Measurements from ENCODE around the gene AKTIP.

AKTIP gene

DNA sequence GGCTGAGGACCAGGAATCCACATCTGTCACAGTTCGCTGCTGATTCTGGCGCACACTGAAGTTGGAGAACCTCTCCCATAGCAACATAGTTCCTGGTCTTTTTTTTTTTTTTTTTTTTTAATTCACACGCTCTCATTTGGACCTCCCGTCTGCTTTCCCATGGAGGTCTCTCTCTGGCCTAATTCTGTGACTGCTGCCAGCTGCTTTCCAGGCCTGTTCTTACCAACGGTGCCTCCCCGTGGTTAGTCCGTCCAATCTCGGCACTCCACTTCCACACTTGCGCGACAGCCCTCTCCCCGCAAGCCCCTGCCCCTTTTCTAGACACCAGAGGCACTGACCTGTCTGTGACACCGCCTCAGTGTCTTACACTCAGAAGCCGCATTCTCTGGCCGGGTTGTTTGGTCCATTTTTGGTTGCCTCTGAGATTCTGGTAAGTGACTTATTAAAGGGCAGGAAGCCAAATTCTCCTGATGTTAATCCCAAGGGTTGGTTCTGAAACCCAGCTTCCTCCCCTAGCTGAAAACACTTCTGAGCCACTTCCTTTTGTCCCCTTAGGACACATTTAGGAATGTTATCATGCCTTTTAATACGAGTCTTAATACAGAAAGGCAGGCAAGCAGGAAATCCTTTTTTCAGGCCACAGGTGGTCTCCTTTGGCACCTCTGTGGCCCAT lies 1.1 kb upstream of the AKTIP start:
- no peak for TF ChIP-seq SIN3A (IDR thresholded peaks at IDR 0.05; ENCODE audit: borderline replicate concordance, insufficient read depth, low read length)
- TF ChIP-seq FOXP2 (optimal IDR thresholded peaks at IDR 0.05; ENCODE audit: borderline replicate concordance, extremely low read depth, extremely low read length, insufficient read depth): no peak
- no peak for TF ChIP-seq POLR2AphosphoS5 (IDR thresholded peaks at IDR 0.05; ENCODE audit: low read depth, low read length)
- TF ChIP-seq, protein P1, sequence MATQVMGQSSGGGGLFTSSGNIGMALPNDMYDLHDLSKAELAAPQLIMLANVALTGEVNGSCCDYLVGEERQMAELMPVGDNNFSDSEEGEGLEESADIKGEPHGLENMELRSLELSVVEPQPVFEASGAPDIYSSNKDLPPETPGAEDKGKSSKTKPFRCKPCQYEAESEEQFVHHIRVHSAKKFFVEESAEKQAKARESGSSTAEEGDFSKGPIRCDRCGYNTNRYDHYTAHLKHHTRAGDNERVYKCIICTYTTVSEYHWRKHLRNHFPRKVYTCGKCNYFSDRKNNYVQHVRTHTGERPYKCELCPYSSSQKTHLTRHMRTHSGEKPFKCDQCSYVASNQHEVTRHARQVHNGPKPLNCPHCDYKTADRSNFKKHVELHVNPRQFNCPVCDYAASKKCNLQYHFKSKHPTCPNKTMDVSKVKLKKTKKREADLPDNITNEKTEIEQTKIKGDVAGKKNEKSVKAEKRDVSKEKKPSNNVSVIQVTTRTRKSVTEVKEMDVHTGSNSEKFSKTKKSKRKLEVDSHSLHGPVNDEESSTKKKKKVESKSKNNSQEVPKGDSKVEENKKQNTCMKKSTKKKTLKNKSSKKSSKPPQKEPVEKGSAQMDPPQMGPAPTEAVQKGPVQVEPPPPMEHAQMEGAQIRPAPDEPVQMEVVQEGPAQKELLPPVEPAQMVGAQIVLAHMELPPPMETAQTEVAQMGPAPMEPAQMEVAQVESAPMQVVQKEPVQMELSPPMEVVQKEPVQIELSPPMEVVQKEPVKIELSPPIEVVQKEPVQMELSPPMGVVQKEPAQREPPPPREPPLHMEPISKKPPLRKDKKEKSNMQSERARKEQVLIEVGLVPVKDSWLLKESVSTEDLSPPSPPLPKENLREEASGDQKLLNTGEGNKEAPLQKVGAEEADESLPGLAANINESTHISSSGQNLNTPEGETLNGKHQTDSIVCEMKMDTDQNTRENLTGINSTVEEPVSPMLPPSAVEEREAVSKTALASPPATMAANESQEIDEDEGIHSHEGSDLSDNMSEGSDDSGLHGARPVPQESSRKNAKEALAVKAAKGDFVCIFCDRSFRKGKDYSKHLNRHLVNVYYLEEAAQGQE (IDR thresholded peaks at IDR 0.05; ENCODE audit: insufficient read depth in 1 of 2, low read depth in 2 of 2, low read length in 2 of 2): no peak

DNA sequence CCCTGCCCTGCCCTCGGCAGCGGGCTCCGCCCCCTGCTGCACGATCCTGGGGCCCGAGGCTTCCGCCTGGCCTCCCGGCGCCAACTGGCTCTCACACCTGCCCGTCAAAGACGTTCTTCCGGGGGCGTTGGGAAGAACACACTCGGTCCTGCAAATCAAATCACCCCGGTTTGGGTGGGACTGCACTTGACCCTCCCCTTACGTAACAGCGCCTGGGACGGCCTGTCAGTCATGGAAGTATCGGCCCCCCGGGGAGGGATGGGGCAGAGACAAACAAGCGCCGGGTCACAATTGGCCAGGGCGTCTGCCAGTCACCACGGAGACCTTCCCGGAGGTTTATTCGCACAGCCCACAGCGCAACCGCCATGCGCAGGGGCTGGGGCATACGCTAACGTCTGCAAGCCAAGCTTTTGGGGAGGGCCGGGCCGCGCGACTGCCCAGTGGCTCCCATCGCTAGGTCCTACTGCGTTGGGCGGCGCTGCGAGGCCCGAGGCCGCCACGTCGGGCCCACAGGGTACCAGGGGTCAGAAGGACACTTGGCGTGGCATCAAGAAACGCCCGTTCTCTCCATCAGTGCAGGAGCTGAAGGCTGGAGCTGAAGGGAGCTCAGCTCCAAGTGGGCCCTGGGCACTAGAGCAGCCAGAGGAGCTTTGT lies 388 bp upstream of the AKTIP start:
- TF ChIP-seq POLR2AphosphoS5 (IDR thresholded peaks at IDR 0.05; ENCODE audit: low read depth, low read length): peak; percentile 74
- no peak for TF ChIP-seq SIN3A (IDR thresholded peaks at IDR 0.05; ENCODE audit: borderline replicate concordance, insufficient read depth, low read length)
- TF ChIP-seq FOXP2 (optimal IDR thresholded peaks at IDR 0.05; ENCODE audit: borderline replicate concordance, extremely low read depth, extremely low read length, insufficient read depth): peak; percentile 48
- TF ChIP-seq TAF1 (IDR thresholded peaks at IDR 0.05; ENCODE audit: borderline replicate concordance, insufficient read depth, low read length): peak; percentile 54; the same call in 1 of the 2 replicates

DNA sequence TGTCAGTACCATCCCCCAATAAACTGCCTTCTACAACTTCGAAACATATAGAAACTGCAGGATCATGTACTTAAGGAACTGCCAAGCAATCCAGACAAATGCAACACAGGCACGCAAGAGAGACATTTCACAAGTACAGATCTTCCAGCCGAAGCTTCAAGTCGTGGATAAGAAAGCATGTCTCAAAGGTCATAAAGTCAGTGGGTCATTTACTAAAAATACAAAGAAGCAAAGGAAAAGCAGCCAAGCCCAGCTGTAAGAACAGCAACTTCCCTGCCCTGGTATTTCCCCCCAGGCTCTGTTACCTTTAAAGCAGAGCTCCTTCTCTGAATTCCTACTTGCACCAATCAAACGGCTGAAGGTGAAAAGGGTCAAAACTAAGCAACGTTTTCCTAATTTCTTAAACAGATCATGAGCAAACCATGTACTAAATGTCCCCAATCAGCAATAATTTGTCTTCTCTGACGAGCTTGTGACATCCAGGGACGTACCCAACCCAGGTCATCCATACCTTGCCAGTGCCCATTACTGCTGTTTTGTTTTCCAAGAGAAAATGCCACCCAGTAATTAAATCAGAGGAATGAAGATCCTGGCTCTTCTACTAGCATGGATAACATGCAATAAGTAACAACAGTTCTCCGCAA lies 1.7 kb downstream of the AKTIP start:
- no peak for TF ChIP-seq POLR2AphosphoS5 (IDR thresholded peaks at IDR 0.05; ENCODE audit: low read depth, low read length)
- no peak for TF ChIP-seq SIN3A (IDR thresholded peaks at IDR 0.05; ENCODE audit: borderline replicate concordance, insufficient read depth, low read length)
- TF ChIP-seq TAF1 (IDR thresholded peaks at IDR 0.05; ENCODE audit: borderline replicate concordance, insufficient read depth, low read length): no peak
- TF ChIP-seq FOXP2 (optimal IDR thresholded peaks at IDR 0.05; ENCODE audit: borderline replicate concordance, extremely low read depth, extremely low read length, insufficient read depth): no peak
- TF ChIP-seq, protein P1 (IDR thresholded peaks at IDR 0.05; ENCODE audit: insufficient read depth in 1 of 2, low read depth in 2 of 2, low read length in 2 of 2): no peak

DNA sequence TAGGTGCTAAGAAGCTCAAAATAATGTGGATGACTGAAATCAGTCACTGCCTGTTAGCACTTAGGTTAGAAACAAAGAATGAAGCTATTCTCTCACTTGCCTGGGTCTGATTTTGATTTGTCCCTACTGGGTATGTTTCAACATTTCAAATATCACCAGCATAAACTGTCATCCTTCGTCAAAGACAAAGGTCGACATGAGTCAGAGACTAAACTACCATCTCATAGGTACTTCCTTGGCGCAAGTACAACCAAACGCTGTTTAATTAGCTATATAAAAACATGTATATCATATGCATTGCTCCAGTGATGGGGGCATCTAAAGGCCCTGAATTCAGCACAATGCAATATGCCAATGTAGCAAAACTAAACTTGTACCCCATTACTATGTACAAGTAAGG lies 4.0 kb downstream of the AKTIP start:
- TF ChIP-seq, protein P1 (IDR thresholded peaks at IDR 0.05; ENCODE audit: insufficient read depth in 1 of 2, low read depth in 2 of 2, low read length in 2 of 2): no peak
- TF ChIP-seq POLR2AphosphoS5 (IDR thresholded peaks at IDR 0.05; ENCODE audit: low read depth, low read length) (no peak), FOXP2 (optimal IDR thresholded peaks at IDR 0.05; ENCODE audit: borderline replicate concordance, extremely low read depth, extremely low read length, insufficient read depth) (no peak), TAF1 (IDR thresholded peaks at IDR 0.05; ENCODE audit: borderline replicate concordance, insufficient read depth, low read length) (no peak), SIN3A (IDR thresholded peaks at IDR 0.05; ENCODE audit: borderline replicate concordance, insufficient read depth, low read length) (no peak)

DNA sequence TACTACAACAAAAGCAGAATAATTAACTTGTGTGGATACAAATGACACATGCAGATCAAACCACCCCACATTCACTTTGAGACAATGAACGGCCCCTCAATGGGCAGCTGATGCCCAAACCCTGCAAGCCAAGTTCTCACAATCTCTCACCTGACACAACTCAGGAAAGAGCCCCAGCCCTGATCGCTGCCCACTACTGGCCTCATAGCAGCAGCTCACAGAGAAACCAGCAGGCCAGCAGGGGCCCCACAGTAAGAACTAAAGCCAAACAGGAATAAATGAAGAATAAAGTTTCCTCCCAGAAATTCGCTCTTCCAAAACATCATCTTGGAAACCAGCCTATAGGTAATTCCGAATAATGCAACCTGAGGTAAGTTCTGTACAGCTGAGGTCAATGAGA lies 7.7 kb downstream of the AKTIP start:
- no peak for TF ChIP-seq POLR2AphosphoS5 (IDR thresholded peaks at IDR 0.05; ENCODE audit: low read depth, low read length)
- TF ChIP-seq, protein P1 (IDR thresholded peaks at IDR 0.05; ENCODE audit: insufficient read depth in 1 of 2, low read depth in 2 of 2, low read length in 2 of 2): no peak
- no peak for TF ChIP-seq SIN3A (IDR thresholded peaks at IDR 0.05; ENCODE audit: borderline replicate concordance, insufficient read depth, low read length)
- TF ChIP-seq TAF1 (IDR thresholded peaks at IDR 0.05; ENCODE audit: borderline replicate concordance, insufficient read depth, low read length): no peak
- TF ChIP-seq FOXP2 (optimal IDR thresholded peaks at IDR 0.05; ENCODE audit: borderline replicate concordance, extremely low read depth, extremely low read length, insufficient read depth): no peak

Data from PFSK-1 (cell line).